Measurements from ENCODE around the gene OR5B2.
"Not testable (repeated sequence)": the region's sequence is repeated elsewhere in the genome, so short reads cannot be mapped to it uniquely, and the experiment has no call there.

OR5B2 gene

DNA sequence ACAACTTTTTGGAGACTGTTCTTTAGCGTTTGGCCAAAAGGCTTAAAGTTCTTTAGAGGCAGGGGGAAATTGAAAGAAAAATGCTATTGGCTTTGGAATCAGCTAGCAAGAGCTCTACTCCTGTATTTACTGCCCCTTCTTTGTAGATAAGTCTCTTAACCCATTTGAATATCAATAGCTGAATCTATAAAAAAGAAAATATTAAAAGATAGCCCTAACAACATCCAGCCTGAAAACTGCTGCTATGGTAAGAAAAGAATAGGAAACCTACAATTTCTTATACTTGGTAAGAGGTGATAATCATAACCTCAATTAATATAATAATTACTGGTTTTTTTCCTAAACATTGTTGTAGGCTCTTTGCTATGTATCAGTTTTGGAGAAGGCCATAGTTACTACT is 14.2 kb upstream of the OR5B2 start, which contains the start of gene OR5B12:
Gene OR5B12, minus strand, starts transcription at position 101 of the 400 bp plus-strand sequence. CDS start 2,085 bp downstream, outside the sequence.
- DNase-seq (ENCODE audit: insufficient read length, low spot score) (no peak), FAIRE-seq (no peak)
- TF ChIP-seq, protein P1, sequence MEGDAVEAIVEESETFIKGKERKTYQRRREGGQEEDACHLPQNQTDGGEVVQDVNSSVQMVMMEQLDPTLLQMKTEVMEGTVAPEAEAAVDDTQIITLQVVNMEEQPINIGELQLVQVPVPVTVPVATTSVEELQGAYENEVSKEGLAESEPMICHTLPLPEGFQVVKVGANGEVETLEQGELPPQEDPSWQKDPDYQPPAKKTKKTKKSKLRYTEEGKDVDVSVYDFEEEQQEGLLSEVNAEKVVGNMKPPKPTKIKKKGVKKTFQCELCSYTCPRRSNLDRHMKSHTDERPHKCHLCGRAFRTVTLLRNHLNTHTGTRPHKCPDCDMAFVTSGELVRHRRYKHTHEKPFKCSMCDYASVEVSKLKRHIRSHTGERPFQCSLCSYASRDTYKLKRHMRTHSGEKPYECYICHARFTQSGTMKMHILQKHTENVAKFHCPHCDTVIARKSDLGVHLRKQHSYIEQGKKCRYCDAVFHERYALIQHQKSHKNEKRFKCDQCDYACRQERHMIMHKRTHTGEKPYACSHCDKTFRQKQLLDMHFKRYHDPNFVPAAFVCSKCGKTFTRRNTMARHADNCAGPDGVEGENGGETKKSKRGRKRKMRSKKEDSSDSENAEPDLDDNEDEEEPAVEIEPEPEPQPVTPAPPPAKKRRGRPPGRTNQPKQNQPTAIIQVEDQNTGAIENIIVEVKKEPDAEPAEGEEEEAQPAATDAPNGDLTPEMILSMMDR (IDR thresholded peaks at IDR 0.05; ENCODE audit: insufficient read depth, missing control alignments), result no peak

DNA sequence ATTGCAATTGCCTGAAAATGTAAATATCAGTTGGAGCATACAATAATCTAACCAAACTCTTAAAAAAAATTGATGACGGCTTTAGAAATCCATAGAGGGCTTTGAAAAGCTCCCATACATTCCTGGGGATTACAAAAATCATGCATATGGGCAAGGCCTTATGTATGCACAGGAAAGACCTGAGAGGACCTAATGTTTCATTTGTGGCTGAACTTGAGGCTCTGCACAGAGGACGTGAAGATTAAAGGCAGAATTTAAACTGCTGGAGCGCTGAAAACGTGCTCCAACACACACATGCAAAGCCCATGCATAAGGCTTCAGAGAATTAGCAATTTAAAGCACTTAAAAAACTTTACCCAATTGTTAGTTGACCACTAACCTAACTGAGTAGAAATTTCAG is 10.6 kb upstream of the OR5B2 start:
- DNase-seq (ENCODE audit: insufficient read length, low spot score) (no peak), FAIRE-seq (no peak)
- TF ChIP-seq, protein P1 (IDR thresholded peaks at IDR 0.05; ENCODE audit: insufficient read depth, missing control alignments), result no peak

DNA sequence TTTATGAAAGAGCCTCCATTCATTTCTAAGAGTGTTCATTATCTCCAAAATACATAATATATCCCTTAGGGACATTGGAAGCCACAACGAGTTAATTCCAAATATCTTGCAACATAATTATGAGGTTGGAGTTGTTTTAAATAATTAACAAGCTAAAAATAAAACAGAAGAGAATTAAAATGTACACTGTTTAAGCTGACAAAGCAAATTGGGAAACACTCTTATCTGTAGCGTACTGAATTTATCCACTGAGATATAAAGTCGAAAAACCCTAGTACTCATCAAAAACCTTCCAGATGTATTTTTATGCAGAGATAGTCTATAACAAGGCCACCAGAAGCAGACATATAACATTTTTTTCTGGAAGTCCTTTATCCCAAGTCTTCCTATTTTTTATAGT is 6.3 kb upstream of the OR5B2 start:
- FAIRE-seq (no peak), DNase-seq (ENCODE audit: insufficient read length, low spot score) (no peak)
- TF ChIP-seq, protein P1 (IDR thresholded peaks at IDR 0.05; ENCODE audit: insufficient read depth, missing control alignments), result no peak

DNA sequence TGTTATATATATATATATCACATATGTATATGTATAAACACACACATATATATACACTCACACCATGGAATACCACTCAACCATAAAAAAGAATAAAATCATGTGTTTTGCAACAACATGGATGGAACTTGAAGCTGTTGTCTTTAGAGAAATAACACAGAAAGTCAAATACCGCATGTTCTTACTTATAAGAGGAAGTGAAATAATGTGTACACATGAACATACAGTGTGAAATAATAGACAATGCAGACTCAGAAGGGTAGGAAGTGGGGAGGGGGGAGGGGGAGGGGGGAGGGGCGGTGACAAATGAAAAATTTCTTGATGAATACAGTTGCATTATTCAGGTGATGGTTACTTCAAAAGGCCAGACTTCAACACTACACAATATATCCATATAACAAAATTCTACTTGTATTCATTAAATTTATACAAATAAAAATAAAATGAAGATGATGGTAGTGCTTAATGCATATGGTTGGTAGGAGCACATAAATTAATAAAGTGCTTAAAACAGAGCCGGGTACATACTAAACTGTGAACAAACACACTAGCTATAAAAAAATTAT is 5.8 kb upstream of the OR5B2 start:
- TF ChIP-seq, protein P1 (IDR thresholded peaks at IDR 0.05; ENCODE audit: insufficient read depth, missing control alignments), result no peak
- no peak for FAIRE-seq
- no peak for DNase-seq (ENCODE audit: insufficient read length, low spot score)

DNA sequence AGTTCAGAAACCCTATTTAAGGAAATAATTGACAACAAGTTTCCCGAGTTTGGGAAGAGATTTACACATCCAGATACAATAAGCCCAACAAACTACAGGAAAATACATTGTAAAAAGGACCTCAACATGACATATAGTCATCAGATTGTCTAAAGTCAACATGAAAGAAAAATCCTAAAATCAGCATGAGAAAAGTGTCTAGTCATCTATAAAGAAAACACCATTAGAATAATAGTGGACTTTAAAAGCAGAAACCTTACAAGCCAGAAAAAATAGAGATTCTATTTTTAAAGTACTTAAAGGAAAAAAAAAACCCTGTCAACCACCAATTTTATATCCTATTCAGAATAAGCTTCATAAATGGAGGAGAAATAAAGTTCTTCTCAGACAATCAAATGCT is 1.4 kb upstream of the OR5B2 start:
- DNase-seq (ENCODE audit: insufficient read length, low spot score), result no peak
- no peak for FAIRE-seq
- TF ChIP-seq, protein P1 (IDR thresholded peaks at IDR 0.05; ENCODE audit: insufficient read depth, missing control alignments), result no peak

DNA sequence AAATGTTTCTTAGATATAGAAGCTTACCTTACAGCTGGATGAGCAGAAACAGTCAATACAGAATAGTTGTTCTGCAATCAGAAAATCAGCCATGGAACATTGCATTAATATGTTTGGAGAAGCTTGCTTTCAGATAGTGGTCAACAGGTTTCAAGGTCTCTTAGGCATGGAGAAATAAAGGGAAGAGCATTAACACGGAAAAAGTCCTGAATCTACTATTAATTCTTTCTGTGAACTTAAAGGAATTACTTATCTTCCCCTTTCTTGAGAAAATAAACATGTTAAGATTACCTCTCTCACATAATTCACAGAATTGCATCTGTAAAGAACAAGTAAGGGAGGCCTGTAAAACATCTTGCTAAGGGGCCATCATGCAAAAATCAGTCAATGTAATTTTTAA is 21.1 kb downstream of the OR5B2 start, which contains the start of gene OR5B3:
Gene OR5B3, minus strand, starts transcription at position 101 of the 400 bp plus-strand sequence. CDS start 3,465 bp downstream, outside the sequence.
- DNase-seq (ENCODE audit: insufficient read length, low spot score) (no peak), FAIRE-seq (no peak)
- TF ChIP-seq, protein P1 (IDR thresholded peaks at IDR 0.05; ENCODE audit: insufficient read depth, missing control alignments), result no peak

DNA sequence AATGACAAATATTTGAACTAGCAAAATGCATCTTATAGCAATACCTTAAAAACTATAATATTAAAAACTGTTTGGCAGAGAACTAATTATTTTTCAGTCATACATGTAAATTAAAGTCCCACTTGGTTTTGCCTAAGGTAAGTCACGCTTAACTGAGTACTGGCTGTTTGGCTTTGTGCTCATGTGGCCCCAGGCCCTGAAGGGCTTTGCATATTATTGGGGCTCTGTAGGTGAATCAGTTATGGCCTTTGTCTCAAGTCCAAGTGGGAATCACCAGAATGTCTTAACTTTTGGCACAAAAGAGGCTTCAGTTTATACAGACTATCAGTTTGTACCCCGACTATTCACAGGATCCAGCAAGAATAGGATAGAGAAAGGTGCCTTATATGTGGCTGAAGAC is 28.3 kb downstream of the OR5B2 start:
- not testable (repeated sequence) for DNase-seq (ENCODE audit: insufficient read length, low spot score); FAIRE-seq

All from D721Med (cell line).